ENCODE results near the gene ARFGEF3.

DNA sequence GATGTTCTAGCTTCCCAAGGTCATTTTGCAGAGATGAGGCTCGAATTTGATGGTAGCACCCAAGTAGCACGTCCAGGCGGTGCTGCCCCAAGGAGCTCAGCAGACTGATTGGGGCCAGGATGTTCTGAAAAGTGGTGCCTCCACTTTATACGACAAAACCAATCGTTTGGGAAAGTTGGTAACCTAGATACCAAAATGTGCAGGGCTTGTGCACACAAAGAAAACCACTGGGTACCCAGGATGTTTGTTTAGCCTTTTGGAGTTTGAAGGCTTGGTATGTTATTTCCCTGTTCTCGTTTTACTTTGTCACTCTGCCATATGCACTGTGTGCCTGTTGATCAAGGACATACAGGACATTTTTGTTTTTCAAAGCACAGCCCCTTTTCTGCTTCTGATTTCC lies 97.3 kb downstream of the ARFGEF3 start:
- TF ChIP-seq, protein P1, sequence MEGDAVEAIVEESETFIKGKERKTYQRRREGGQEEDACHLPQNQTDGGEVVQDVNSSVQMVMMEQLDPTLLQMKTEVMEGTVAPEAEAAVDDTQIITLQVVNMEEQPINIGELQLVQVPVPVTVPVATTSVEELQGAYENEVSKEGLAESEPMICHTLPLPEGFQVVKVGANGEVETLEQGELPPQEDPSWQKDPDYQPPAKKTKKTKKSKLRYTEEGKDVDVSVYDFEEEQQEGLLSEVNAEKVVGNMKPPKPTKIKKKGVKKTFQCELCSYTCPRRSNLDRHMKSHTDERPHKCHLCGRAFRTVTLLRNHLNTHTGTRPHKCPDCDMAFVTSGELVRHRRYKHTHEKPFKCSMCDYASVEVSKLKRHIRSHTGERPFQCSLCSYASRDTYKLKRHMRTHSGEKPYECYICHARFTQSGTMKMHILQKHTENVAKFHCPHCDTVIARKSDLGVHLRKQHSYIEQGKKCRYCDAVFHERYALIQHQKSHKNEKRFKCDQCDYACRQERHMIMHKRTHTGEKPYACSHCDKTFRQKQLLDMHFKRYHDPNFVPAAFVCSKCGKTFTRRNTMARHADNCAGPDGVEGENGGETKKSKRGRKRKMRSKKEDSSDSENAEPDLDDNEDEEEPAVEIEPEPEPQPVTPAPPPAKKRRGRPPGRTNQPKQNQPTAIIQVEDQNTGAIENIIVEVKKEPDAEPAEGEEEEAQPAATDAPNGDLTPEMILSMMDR (IDR thresholded peaks at IDR 0.05) = no peak
- TF ChIP-seq POLR2A (IDR thresholded peaks at IDR 0.05) (no peak), POLR2AphosphoS5 (IDR thresholded peaks at IDR 0.05) (no peak)

All from breast epithelium (tissue), 3 donors.